Tibial nerve (tissue), 4 donors: ENCODE data around the gene RFXAP.

Experiments
- CTCF ChIP-seq, 5 experiments: fragments of 200-600 bp in 3 of 5; fragments of 450-650 bp in 2 of 5; sonication (generic) in 3 of 5; IDR thresholded peaks; one replicate each; pipeline ENCODE4 v1.5.1; 2016 to 2019; ENCODE audit warnings: antibody characterized with exemption in 5 of 5, mild to moderate bottlenecking in 3 of 5, moderate library complexity in 2 of 5
- EP300 ChIP-seq, 2 donors: sonication (generic); formaldehyde crosslinking; IDR thresholded peaks; one replicate each; pipeline ENCODE4 v1.6.1; 2017; ENCODE audit warnings: antibody characterized with exemption in 2 of 2, mild to moderate bottlenecking in 1 of 2

GRCh38 chr13:36841391-36841790 lies 22.4 kb downstream of the RFXAP start:
- TF ChIP-seq CTCF (IDR thresholded peaks at IDR 0.05) (no peak), EP300 (IDR thresholded peaks at IDR 0.05) (no peak)
